Keratinocyte (primary cell): ENCODE measurements around the gene SLITRK5. TPM values are rescaled to one million over a fixed set of nuclear protein-coding genes. Genes with fewer than 3 reads are reported as not detected.

ENCODE experiments used
- DNase-seq: peaks from one replicate; pipeline ENCODE4 v3.0.0-alpha.2; 2011; ENCODE audit warnings: low read depth, missing footprints, low spot score
- FAIRE-seq: peaks from 2 replicates; lab custom pipeline; 2011; peaks lifted over from hg19 to GRCh38; lab: Jason Lieb, UNC
- H2AFZ ChIP-seq: 2 replicates; pipeline ENCODE4 v1.6.0; 2012; ENCODE audit warnings: low read length, control low read depth, inconsistent platforms; ENCODE audit not compliant: control insufficient read depth
- H3K27ac ChIP-seq: 2 replicates; pipeline ENCODE4 v1.5.1; 2011; ENCODE audit warnings: low read length; ENCODE audit not compliant: control insufficient read depth, insufficient read depth
- H3K27me3 ChIP-seq: 3 replicates; pipeline ENCODE4 v1.6.0; 2011; ENCODE audit warnings: low read length; ENCODE audit not compliant: control insufficient read depth, insufficient read depth; ENCODE audit errors: extremely low read depth
- H3K36me3 ChIP-seq, 2 experiments: 2 replicates in 1 of 2; 3 replicates in 1 of 2; pipeline ENCODE4 v1.5.1; 2011; ENCODE audit warnings: low read length in 2 of 2, mild to moderate bottlenecking in 1 of 2; ENCODE audit not compliant: control insufficient read depth in 2 of 2, insufficient read depth in 2 of 2; ENCODE audit errors: extremely low read depth in 1 of 2
- H3K4me1 ChIP-seq: 3 replicates; pipeline ENCODE4 v1.5.1; 2011; ENCODE audit warnings: low read length; ENCODE audit not compliant: control insufficient read depth, insufficient read depth; ENCODE audit errors: extremely low read depth
- H3K4me2 ChIP-seq: 3 replicates; pipeline ENCODE4 v1.6.0; 2011; ENCODE audit warnings: low read depth, low read length; ENCODE audit not compliant: control insufficient read depth, insufficient read depth; ENCODE audit errors: extremely low read depth
- H3K4me3 ChIP-seq, 3 experiments: fragments of 200-600 bp in 1 of 3; sonication (generic) in 1 of 3; 2 replicates in 2 of 3; 3 replicates in 1 of 3; pipeline ENCODE4 v1.5.1; 2011 to 2016; ENCODE audit warnings: low read length in 3 of 3, mild to moderate bottlenecking in 3 of 3, control low read depth in 2 of 3, inconsistent platforms in 1 of 3, low read depth in 1 of 3, mixed read lengths in 1 of 3, mixed run types in 1 of 3, moderate library complexity in 1 of 3; ENCODE audit not compliant: control insufficient read depth in 2 of 3, insufficient read depth in 2 of 3; ENCODE audit errors: extremely low read depth in 1 of 3
- H3K79me2 ChIP-seq: 2 replicates; pipeline ENCODE4 v1.6.0; 2012; ENCODE audit warnings: low read length; ENCODE audit not compliant: control insufficient read depth, insufficient read depth
- H3K9ac ChIP-seq: 3 replicates; pipeline ENCODE4 v1.6.0; 2011; ENCODE audit warnings: low read length; ENCODE audit not compliant: control insufficient read depth, insufficient read depth; ENCODE audit errors: extremely low read depth
- H3K9me1 ChIP-seq: 3 replicates; pipeline ENCODE4 v1.6.0; 2011; ENCODE audit warnings: low read length; ENCODE audit not compliant: control insufficient read depth, insufficient read depth; ENCODE audit errors: extremely low read depth
- H3K9me3 ChIP-seq: 2 replicates; pipeline ENCODE4 v1.5.1; 2012; ENCODE audit warnings: low read depth, low read length; ENCODE audit not compliant: control insufficient read depth
- H4K20me1 ChIP-seq: 3 replicates; pipeline ENCODE4 v1.6.0; 2011; ENCODE audit warnings: low read length; ENCODE audit not compliant: control insufficient read depth, insufficient read depth; ENCODE audit errors: extremely low read depth
- CTCF ChIP-seq, 3 experiments: IDR thresholded peaks in 1 of 3; conservative IDR thresholded peaks in 1 of 3; optimal IDR thresholded peaks in 1 of 3; 2 replicates in 2 of 3; 3 replicates in 1 of 3; pipeline versions ENCODE3 to v1.5.1; 2011; ENCODE audit warnings: low read length in 3 of 3, mild to moderate bottlenecking in 3 of 3, moderate library complexity in 2 of 3, control low read depth in 1 of 3, inconsistent platforms in 1 of 3; ENCODE audit not compliant: insufficient read depth in 2 of 3; ENCODE audit errors: extremely low read depth in 1 of 3
- EZH2 ChIP-seq: IDR thresholded peaks from one replicate; pipeline ENCODE4 v1.6.1; 2012; ENCODE audit warnings: inconsistent platforms, mild to moderate bottlenecking, low read length, moderate library complexity
- dilution Hi-C: fragments of 300-500 bp; cut with MboI; formaldehyde crosslinking; loops from one replicate; pipeline ENCODE4 v1.7.0; 2020; ENCODE audit warnings: low sequenced_read_pairs; ENCODE audit not compliant: extremely low pct_ligation_motif_present
- polyA plus RNA-seq, 5 experiments: library from polyadenylated mRNA; depleted of rRNA in 3 of 5; stranded (reverse) in 3 of 5; stranded (forward) in 1 of 5; unstranded in 1 of 5; fragments of >200 nt; gene quantifications; 1 replicate in 1 of 5; 2 replicates in 3 of 5; 3 replicates in 1 of 5; pipeline versions ENCODE4 v1.2.1 to v1.2.3, GENCODE V29; 2011 to 2012; ENCODE audit warnings: missing spikeins in 2 of 5, low read depth in 1 of 5, low replicate concordance in 1 of 5

The SLITRK5 gene
- polyA plus RNA-seq, 1 donor (not counting 4 experiments of a cell fraction or from before 2014, with no cell fraction given), result 0.01 TPM

DNA sequence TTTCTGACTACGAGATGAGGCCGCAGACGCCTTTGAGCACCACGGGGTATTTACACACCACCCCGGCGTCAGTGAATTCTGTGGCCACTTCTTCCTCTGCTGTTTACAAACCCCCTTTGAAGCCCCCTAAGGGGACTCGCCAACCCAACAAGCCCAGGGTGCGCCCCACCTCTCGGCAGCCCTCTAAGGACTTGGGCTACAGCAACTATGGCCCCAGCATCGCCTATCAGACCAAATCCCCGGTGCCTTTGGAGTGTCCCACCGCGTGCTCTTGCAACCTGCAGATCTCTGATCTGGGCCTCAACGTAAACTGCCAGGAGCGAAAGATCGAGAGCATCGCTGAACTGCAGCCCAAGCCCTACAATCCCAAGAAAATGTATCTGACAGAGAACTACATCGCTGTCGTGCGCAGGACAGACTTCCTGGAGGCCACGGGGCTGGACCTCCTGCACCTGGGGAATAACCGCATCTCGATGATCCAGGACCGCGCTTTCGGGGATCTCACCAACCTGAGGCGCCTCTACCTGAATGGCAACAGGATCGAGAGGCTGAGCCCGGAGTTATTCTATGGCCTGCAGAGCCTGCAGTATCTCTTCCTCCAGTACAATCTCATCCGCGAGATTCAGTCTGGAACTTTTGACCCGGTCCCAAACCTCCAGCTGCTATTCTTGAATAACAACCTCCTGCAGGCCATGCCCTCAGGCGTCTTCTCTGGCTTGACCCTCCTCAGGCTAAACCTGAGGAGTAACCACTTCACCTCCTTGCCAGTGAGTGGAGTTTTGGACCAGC lies 5.3 kb downstream of the SLITRK5 start:
- TF ChIP-seq EZH2, result no peak
- no peak for TF ChIP-seq CTCF (optimal IDR thresholded peaks at IDR 0.05 in 1 of 3, IDR thresholded peaks at IDR 0.05 in 1 of 3, conservative IDR thresholded peaks at IDR 0.05 in 1 of 3; ENCODE audit: extremely low read depth in 1 of 3, insufficient read depth in 2 of 3, low read length in 3 of 3)
- no peak overlapping the region for H2AFZ ChIP-seq
- H4K20me1 ChIP-seq, result no peaks in the 10 kb centered on the region
- dilution Hi-C loops, result no loop called here
- H3K27ac ChIP-seq, result no peak overlapping the region
- no peaks in the 10 kb centered on the region for H3K36me3 ChIP-seq
- no peak overlapping the region for H3K9ac ChIP-seq
- peaks cover 9% of the 10 kb centered on the region for H3K4me1 ChIP-seq
- no peak for DNase-seq
- no peaks in the 10 kb centered on the region for H3K9me1 ChIP-seq
- no peaks in the 10 kb centered on the region for H3K79me2 ChIP-seq
- H3K27me3 ChIP-seq, result peaks cover 66% of the 10 kb centered on the region
- no peaks in the 10 kb centered on the region for H3K9me3 ChIP-seq
- FAIRE-seq, result no peak
- no peak overlapping the region for H3K4me2 ChIP-seq
- no peak overlapping the region for H3K4me3 ChIP-seq

DNA sequence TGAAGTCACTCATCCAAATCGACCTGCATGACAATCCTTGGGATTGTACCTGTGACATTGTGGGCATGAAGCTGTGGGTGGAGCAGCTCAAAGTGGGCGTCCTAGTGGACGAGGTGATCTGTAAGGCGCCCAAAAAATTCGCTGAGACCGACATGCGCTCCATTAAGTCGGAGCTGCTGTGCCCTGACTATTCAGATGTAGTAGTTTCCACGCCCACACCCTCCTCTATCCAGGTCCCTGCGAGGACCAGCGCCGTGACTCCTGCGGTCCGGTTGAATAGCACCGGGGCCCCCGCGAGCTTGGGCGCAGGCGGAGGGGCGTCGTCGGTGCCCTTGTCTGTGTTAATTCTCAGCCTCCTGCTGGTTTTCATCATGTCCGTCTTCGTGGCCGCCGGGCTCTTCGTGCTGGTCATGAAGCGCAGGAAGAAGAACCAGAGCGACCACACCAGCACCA lies 5.9 kb downstream of the SLITRK5 start:
- H3K9me3 ChIP-seq, result no peaks in the 10 kb centered on the region
- dilution Hi-C loops, result no loop called here
- FAIRE-seq, result no peak
- peaks cover 62% of the 10 kb centered on the region for H3K27me3 ChIP-seq
- TF ChIP-seq CTCF (optimal IDR thresholded peaks at IDR 0.05 in 1 of 3, IDR thresholded peaks at IDR 0.05 in 1 of 3, conservative IDR thresholded peaks at IDR 0.05 in 1 of 3; ENCODE audit: extremely low read depth in 1 of 3, insufficient read depth in 2 of 3, low read length in 3 of 3) (no peak), EZH2 (no peak)
- peak overlapping the region; percentile 27 for H3K4me2 ChIP-seq
- H3K9me1 ChIP-seq, result no peaks in the 10 kb centered on the region
- peaks cover 8% of the 10 kb centered on the region for H3K4me1 ChIP-seq
- no peaks in the 10 kb centered on the region for H4K20me1 ChIP-seq
- no peak for DNase-seq
- no peaks in the 10 kb centered on the region for H3K79me2 ChIP-seq
- no peak overlapping the region for H3K27ac ChIP-seq
- H3K9ac ChIP-seq, result no peak overlapping the region
- H2AFZ ChIP-seq, result no peak overlapping the region
- H3K36me3 ChIP-seq, result no peaks in the 10 kb centered on the region
- H3K4me3 ChIP-seq, result no peak overlapping the region
